SIG-M5 treated with dmso at 0.1 percent for 504 hours (cell line): Measurements from ENCODE around the gene LUC7L.
"Not testable (repeated sequence)": the region's sequence is repeated elsewhere in the genome, so short reads cannot be mapped to it uniquely, and the experiment has no call there.

Source experiments
- DNase-seq: peaks from one replicate; lab custom pipeline; 2025; ENCODE audit not compliant: unreplicated experiment; lab: John Stamatoyannopoulos, UW

The LUC7L gene

DNA sequence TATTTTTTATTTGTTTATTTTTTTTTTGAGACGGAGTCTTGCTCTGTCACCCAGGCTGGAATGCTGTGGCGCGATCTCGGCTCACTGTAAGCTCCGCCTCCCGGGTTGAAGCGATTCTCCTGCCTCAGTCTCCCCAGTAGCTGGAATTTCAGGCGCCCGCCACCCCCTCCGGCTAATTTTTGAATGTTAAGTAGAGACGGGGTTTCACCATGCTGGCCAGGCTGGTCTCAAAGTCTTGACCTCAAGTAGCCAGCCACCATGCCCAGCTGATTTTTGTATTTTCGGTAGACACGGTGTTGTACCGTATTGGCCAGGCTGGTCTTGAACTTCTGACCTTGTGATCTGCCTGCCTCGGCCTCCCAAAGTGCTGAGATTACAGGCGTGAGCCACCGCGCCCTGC is 1.1 kb upstream of the LUC7L start:
- not testable (repeated sequence) for DNase-seq

DNA sequence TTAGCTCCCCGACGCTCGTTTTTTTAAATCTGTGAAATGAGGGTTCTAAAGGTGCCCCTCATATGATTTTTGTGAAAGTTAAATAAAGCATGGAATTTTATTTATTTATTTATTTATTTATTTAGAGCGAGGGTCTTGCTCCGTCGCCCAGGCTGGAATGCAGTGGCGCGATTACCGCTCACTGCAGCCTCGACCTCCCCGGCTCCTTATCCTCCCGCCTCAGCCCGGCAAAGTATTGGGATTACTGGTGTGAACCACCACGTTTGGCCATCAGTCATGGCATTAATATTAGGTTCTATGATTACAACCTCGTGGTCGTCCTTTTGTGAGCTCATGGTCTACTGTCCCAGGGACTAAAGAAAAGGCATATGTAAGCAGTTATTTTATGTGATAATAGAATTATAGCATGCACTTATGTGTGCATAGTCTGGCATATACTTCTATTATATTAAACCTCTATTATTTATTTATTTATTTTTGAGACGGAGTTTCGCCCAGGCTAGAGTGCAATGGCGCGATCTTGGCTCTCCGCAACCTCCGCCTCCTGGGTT is 557 bp upstream of the LUC7L start:
- DNase-seq, result no peak

DNA sequence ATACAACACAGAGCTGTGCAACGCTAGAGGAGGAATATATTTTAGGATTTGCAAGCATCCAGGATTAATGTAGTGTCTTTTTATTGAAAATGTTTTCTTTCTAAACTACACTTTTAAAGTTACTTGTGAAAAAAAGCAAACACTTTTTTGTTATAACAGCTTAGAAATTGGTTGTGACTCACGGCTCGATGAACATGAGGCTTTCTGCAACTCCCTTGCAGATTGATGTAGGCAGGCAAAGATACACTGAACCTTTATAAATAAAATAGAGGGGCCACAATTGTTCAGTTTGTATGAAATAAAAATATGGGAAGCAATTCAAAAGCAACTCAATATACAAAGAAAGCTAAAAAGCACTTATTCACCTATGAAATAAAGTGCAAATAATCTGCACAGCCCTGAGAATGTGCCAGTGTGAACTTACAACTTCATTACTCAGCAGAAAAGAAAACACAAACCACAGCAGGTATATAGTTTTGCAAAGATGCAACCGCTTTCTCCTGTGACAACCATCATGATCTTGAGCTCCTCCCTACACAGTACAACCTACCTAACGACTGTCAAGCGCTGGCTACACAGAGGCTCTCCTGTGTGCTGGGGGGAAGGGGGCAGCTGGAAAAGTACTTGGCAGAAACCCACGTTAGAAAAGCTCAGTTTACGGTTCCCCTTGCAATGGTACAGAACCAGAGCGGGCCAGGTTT is 948 bp downstream of the LUC7L start:
- no peak for DNase-seq

DNA sequence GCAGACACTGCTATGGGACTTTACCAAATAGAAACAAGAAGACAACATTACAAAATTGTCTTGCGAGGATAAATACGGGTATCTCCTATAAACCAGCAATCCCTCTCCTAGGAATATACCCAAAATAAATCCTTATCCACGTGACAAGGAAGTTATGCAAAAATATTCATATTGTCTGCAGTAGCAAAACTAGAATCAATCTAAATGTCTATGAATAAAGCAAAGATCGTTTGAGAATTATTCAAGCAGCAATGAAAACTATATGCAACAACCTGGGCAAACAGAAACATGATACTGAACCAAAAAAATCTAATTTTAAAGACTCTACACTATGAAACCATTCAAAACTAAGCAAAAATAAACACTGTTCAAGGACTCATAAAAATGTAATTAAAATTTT is 9.2 kb downstream of the LUC7L start:
- no peak for DNase-seq

DNA sequence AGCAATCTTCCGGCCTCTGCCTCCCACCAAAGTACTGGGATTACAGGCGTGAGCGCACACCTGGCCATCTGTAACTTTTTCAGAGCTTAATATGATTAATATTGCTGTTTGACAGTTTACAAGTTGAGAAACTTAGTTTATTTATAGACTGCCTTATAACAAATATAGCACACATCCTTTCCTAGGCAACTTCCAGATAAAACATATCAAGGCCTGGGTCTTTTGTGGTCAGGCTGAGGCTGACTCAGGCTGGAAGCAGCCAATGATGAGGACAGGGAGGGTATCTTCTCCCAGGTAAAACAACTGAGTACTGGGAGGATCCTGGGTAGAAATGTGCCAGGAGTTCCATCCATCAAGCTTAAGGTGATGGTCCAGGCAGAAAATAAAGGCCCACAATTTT is 16.2 kb downstream of the LUC7L start:
- no peak for DNase-seq

DNA sequence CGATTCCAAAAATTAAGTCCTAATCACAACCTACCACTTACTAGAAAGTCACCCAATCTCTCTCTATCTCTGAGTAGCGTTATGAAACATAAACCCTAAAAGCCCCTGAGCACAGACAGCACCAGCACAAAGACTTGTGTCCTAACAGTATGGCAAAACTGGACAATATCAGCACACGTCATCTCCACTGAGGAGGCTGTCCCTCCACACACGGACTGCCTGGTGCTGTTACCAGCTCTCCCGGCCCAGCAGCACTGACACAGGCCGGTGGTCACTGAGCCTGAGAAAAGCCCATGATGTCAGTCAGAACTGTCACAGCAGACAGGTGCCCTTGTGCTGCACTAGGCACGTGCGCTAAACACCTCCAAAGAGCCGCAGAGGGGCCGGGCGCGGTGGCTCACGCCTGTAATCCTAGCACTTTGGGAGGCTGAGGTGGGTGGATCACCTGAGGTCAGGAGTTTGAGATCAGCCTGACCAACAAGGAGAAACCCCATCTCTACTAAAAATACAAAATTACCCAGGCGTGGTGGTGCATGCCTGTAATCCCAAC is 17.5 kb downstream of the LUC7L start:
- not testable (repeated sequence) for DNase-seq

DNA sequence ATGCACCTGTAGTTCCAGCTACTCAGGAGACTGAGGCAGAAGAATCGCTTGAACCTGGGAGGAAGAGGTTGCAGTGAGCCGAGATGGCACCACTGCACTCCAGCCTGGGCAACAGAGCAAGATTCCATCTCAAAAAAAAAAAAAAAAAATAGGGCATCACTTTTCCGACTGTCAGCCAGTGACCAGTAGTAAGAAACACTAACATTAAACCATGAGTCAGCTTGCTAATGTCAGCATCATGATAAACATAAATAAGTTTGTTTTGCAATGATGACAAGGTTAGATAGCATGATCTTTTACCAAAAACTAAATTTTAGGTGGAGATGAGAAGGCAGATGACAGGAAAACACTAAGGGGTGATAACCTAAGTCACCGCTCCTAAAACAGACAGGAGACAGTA is 19.9 kb downstream of the LUC7L start:
- DNase-seq, result not testable (repeated sequence)

DNA sequence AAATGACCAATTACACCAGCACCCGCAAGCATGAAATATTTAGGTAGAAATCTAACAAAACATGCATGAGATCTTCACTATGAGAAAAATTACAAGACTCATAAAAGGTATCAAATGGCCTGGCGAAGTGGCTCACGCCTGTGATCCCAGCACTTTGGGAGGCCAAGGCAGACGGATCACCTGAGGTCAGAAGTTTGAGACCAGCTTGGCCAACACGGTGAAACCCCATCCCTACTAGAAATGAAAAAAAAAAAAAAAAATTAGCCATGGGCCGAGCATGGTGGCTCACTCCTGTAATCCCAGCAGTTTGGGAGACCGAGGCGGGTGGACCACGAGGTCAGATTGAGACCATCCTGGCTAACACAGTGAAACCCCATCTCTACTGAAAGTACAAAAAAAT is 25.2 kb downstream of the LUC7L start:
- DNase-seq, result not testable (repeated sequence)

DNA sequence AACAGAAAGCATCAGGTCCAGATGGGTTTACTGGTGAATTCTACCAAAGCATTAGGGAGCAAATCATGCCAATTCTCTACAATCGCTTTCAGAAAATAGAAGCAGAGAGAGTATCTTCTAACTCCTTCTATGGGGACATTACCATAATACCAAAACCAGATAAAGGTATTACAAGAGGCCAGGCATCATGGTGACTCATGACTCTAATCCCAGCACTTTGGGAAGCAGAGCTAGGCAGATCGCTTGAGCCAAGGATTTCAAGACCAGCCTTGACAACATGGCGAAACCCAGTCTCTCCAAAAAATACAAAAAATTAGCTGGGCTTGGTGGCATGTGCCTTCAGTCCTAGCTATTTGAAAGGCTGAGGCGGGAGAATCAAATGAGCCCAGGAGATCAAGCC is 26.0 kb downstream of the LUC7L start:
- DNase-seq, result no peak

DNA sequence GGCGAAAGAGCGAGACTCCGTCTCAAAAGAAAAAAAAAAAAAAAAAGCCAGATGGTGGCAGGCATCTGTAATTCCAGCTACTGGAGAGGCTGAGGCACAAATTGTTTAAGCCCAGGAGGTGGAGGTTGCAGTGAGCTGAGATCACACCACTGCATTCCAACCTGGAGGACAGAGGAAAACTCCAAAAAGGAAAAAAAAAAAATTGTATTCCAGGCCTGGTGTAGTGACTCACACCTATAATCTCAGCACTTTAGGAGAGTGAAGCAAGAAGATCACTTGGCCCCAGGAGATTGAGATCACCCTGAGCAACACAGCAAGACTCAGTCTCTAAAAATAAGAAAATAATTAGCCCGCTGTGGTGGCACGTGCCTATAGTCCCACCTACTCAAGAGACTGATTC is 28.9 kb downstream of the LUC7L start:
- no peak for DNase-seq

DNA sequence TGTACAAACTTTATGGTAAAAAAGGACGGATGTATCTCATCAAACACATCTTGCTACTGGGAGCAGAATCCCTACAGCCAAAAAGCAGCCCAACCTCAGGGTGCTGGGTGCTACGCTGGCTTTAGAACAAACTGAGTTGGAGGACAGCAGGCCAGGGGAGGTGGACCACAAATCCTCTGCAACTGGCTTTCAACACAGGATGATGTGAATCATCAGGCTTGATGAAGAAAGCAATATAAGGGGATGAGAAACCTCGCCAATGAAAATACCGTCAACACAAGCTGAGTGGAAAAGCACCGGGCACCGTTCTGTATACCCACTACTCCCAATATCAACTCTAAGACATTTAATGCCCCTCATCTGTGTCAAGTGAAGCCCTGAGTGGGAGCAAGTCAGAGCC is 34.7 kb downstream of the LUC7L start:
- DNase-seq, result no peak

DNA sequence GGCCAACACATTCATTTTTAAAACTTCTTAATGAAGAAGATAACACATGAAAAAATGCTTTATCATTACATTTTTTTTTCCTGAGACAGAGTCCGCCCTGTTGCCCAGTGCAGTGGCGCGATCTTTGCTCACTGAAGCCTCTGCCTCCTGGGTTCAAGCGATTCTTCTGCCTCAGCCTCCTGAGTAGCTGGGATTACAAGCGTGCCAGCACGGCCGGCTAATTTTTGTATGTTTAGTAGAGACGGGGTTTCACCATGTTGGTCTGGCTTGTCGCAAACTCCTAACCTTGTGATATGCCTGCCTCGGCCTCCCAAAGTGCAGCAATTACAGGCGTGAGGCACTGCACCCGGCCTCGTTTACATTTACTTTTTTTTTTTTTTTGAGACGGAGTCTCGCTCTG is 35.8 kb downstream of the LUC7L start:
- no peak for DNase-seq

DNA sequence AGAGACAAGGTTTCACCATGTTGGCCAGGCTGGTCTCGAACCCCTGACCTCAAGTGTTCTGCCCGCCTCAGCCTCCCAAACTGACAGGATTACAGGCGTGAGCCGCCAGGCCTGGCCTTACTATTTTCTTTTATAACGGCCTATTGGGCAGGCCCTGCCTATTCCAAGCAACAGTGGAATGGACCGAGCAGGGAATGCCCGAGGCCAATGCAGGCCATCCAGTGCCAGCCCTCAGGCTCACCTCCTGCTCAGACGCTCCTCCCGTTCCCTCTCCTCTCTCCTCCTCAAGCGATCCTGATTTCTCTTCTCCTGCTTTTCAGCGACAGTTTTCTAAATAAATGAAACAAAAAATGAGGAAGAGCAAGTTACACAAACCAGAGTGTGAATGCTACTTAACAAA is 36.6 kb downstream of the LUC7L start:
- DNase-seq, result no peak

DNA sequence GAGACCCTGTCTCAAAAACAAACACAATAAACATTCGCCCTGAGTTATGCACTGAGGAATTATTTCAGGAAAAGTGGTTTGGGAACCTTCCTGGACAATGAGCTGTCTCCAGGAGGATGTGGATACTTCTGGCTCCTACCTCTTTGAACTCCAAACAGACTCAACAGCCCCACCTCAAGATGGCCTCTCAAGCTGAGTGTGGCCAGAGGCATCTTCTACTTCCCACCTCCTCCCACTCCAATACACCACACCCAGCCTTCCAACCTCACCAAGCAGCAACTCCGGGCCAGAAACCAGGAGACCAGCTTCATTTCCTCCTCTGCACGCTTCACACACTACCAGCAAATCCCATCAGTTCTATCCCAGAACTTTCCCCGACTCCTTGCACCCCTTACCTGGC is 37.4 kb downstream of the LUC7L start:
- no peak for DNase-seq

DNA sequence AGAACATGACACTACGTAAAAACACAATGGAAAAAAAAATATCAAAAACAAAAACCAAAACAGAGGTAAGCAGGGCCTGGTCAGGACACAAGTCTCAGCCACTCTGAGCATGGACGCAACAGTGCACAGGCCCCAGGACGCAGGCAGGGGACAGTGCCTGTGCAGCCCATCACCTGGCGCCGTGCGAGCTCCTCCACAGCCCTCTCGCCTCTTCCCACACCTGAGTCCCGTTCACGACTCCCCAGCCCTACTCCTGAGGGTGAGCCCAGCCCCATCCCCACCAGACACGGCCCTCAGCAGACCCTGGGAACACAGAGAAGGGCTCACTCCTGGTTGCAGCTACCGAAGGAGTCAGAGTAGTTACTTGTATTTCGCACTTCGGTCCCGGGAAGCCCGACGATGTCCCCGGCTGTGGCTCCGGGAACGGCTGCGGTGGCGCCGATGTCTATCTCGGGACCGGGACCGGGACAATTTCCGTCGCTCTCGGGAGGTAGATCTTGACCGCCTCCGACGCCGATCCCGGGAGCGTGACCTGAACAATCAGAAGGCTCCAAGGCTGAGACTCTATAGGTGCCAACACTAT is 39.6 kb downstream of the LUC7L start:
- no peak for DNase-seq

DNA sequence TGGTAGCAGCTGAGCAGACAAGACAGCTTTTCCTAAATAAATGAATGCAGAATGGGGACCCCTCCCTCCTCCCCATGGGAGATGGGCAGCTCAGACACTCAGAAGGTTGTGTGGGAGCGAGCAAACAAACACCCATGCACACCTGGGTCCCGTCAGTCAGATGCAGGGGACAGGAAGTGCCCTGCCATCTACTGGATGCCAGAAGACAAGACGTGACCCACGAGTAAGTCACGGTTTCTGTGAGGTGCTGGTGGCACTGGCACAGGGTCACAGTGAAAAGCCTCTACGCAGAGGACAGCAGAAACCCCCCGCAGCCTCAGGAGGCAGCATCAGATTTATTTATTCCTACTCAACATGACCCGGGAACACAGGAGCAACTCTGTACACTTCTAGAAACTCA is 40.6 kb downstream of the LUC7L start:
- DNase-seq, result no peak

DNA sequence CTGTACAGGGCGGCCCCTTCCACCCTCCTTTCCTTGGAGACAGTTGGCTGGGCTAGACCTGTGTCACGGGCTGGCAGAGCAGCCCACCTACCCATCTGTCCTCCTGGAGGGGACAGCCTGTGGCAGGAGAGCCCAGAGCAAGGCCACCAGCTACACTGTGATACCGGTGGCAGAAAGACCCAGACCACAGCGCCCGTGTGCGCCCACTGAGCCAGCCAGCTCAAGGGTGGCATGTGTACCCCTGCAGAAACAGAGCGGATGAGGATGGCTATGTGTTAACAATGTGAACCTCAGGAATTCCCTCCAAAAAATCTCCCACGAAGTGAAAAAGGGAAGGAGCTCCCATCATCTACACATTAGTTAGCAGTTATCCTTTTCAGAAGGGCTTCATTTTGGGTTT is 41.9 kb downstream of the LUC7L start:
- no peak for DNase-seq

DNA sequence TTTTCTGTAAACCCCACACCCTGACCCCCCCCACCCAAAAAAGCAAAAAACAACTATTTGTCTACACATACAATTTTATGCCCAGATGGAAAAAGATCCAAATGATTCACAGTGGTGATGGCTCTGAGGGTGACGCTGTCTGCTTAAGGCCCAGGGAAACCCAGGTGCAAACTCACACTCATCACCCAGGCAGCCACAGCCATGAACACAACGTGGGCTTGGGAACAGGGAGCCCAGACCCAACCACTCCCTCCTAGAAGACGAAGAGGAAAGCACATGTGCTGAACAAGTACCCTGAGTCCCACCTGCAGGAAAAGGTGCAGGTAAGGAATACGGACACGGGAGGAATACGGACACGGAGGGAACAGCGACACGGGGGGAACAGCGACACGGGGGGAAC is 43.6 kb downstream of the LUC7L start:
- DNase-seq, result no peak

DNA sequence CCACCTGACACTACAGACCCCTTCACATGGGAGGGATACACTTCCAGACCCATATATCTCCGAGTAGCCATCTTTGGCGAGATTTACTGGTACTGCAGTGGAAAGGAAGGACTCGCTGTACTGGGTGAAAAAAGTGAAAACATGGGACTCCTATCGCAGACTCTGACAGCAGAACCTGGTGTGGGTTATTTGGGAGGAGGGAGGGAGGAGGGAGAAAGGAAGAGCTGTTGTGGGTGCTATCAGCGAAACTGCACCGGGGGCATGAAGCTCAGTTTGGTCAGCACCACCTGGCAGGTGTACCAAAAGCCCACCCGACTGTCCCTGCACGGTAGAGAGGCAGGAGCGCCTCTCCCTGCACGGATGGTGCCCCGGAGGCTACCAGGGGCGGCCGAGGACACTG is 44.0 kb downstream of the LUC7L start:
- DNase-seq, result no peak

DNA sequence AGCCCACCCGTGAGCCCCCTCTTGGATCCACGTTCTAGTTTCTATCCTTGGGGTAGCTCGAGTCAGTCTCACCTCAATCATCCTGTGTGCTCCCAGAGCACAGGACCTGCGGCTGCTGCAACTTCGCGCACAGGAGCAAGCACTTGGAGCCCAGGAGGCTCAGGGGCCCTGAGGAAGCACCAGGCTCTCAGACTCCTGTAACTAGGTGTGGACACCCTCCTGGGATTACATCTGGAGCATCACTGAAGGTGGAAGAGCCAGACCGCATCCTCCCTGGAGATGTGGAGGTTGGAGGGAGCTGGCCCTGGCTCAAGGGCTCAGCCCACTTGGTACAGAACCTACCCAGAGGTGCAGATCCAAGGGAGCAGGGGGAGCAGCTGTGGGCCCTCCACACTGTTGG is 46.2 kb downstream of the LUC7L start:
- no peak for DNase-seq

DNA sequence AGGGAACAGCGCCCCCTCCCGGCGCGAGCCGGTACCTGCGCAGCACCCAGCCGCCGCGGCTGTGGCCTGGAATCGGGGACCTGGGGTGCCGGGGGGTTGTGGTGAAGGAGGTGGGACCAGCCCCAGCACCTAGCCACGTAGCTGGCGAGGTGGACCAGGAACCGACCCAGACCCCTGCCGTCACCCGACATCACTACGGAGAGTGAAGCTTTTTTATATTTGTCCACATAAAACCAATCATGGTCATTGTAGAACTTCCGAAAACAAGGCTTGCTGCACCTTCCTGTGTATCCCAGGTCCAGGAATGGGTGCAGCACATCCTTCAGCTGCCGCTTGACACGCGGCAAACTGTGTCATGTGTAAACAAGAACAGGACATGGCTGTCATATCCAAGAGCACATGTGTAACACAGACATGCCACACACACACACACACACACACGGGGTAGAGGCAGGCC is 47.7 kb downstream of the LUC7L start:
- DNase-seq, result no peak
